ENCODE measurements around the gene CTSD.

CTSD gene

GRCh38 chr11:1773994-1774550, 10.3 kb upstream of the CTSD start:
- POLR2A ChIA-PET (ENCODE audit: low non-redundant PET), result no interaction called here

DNA sequence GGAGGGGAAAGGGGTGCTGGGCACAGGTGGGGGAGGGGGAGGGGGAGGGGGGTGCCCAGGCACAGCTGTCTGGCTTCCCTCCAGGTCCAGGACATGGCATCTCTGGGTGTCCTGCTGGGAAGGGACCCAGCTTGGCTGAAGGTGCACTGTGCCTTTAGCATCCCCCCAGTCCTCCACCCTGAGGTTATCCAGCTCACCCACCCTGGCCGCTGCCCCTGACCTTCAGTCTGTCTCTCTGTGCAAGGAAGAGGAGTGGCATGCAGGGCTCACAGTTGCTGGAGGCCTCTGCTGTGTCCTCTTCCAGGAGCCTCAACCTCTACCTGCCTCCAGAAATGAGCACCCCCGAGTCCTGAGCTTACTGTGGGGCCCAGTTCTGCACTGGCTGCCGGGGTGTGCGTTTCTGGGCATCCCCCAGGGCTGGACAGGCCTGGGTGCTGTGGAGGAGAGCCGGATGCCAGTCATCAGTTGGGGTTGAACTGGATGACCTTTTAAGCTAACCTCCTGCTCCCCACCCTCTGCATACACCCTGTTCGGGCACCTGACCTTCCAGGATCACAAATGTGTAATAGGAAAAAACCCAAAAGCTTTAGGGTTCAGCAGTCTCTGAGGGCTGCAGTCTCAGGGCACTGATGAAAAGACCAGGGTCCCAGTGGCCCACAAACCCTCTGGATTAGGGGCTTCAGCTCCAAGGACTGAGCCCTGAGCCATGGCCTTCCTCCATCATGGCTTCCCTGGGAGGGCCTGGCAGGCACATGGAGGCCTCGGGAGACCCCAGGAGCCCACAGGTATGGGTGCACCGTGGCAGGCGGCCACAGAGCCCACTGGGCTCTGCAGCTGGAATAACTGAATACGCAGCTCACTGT, 9.6 kb upstream of the CTSD start:
- TF ChIP-seq, protein P1, sequence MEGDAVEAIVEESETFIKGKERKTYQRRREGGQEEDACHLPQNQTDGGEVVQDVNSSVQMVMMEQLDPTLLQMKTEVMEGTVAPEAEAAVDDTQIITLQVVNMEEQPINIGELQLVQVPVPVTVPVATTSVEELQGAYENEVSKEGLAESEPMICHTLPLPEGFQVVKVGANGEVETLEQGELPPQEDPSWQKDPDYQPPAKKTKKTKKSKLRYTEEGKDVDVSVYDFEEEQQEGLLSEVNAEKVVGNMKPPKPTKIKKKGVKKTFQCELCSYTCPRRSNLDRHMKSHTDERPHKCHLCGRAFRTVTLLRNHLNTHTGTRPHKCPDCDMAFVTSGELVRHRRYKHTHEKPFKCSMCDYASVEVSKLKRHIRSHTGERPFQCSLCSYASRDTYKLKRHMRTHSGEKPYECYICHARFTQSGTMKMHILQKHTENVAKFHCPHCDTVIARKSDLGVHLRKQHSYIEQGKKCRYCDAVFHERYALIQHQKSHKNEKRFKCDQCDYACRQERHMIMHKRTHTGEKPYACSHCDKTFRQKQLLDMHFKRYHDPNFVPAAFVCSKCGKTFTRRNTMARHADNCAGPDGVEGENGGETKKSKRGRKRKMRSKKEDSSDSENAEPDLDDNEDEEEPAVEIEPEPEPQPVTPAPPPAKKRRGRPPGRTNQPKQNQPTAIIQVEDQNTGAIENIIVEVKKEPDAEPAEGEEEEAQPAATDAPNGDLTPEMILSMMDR (conservative IDR thresholded peaks at IDR 0.05; ENCODE audit: low read depth), result no peak
- CTCF ChIA-PET, result interaction anchor here (0.6 to 0.8 kb wide), 4 partner anchors 43 to 759 kb away, joined by 3 to 5 read pairs (median 4); no protein-coding TSS in a partner anchor

More at GRCh38 chr11:1773994-1774550, 10.3 kb upstream of the CTSD start:
- no peak for DNase-seq (ENCODE audit: low spot score)
- H3K27ac ChIP-seq, result peak overlapping the region; percentile 94
- CTCF ChIA-PET, result interaction anchor here (0.6 kb wide), 1 partner anchor 53 kb away, joined by 3 read pairs; no protein-coding TSS in a partner anchor
- TF ChIP-seq, protein P1 (conservative IDR thresholded peaks at IDR 0.05; ENCODE audit: low read depth), result no peak

DNA sequence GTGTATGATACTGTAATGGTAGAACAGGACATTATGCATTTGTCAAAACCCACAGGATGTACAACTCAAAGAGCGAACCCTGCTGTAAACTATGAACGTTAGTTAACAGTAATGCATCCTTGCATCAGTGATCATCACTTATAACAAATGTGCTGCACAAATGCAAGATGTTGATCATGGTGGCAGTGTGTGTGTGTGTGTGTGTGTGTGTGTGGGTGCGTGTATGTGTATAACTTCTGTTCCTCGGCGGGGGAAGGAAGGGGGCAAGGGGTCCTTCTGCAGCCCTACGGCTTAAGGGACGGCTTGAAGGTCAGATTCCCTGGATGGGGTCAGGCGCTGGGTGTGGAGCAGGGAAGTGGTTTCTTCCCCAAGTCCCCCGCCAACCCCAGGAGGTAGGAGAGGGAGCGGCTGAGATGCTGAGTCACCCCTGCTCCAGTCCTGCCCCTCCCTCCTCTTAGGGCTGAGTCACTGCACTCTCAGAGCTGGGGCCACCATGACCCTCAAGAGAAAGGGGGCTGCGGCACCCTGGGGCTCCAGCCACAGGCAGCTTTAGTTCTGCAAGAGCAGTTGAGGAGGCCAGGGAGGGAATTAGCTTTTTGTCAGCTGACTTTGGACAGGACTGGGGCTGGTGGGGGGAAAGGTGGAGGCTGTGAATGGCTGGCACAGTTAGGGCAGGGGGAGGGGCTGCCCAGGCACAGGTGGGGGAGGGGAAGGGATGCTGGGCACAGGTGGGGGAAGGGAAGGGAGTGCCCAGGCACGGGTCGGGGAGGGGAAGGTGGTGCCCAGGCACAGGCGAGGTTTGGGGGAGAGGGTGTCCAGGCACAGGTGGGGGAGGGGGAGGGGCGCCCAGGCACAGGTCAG, 8.8 kb upstream of the CTSD start:
- peak overlapping the region; percentile 94 for H3K27ac ChIP-seq
- CTCF ChIA-PET, result interaction anchor here (0.6 to 1.8 kb wide), 4 partner anchors 44 to 759 kb away, joined by 3 to 7 read pairs (median 4); no protein-coding TSS in a partner anchor
- peak; percentile 93 for DNase-seq (ENCODE audit: low spot score)
- POLR2A ChIA-PET (ENCODE audit: low non-redundant PET), result no interaction called here
- TF ChIP-seq, protein P1 (conservative IDR thresholded peaks at IDR 0.05; ENCODE audit: low read depth), result no peak

More for the DNA sequence above, 9.6 kb upstream of the CTSD start:
- no peak for DNase-seq (ENCODE audit: low spot score)
- POLR2A ChIA-PET (ENCODE audit: low non-redundant PET), result no interaction called here
- peak overlapping the region; percentile 94 for H3K27ac ChIP-seq

DNA sequence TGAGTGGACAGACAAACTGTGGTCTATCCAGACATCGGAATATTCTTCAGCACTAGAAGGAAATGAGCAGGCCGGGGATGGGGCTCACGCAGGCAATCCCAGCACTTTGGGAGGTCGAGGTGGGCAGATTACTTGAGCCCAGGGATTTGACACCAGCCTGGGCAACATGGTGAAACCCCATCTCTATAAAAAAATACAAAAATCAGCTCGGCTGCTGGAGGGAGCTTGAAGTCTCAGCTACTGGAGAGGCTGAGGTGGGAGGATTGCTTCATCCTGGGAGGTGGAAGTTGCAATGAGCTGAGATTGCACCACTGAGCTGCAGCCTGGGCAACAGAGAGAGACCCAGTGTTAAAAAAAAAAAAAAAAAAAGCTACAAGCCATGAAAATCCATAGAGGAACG, 8.0 kb upstream of the CTSD start:
- peak overlapping the region; percentile 94 for H3K27ac ChIP-seq
- ChIA-PET POLR2A (ENCODE audit: low non-redundant PET) (no interaction called here), CTCF (interaction anchor here (1.8 kb wide), 1 partner anchor 61 kb away, joined by 7 read pairs; no protein-coding TSS in a partner anchor)
- DNase-seq (ENCODE audit: low spot score), result no peak
- TF ChIP-seq, protein P1 (conservative IDR thresholded peaks at IDR 0.05; ENCODE audit: low read depth), result no peak

DNA sequence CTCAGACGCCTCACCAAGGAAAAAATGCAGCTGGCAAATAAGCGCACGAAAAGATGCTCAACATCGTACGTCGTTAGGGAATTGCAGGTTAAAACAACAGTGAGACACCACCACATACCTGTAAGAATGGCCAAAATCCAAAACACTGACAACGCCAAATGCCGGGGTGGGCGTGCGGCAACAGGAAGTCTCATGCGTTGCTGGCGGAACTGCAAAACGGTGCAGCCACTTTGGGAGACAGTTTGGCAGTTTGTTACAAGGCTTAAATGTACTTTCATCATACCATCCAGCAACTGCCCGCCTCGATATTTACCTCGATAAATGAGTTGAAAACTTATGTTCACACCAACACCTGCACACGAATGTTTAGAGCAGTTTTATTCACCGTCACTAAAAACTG, 7.5 kb upstream of the CTSD start:
- DNase-seq (ENCODE audit: low spot score), result no peak
- peak overlapping the region; percentile 94 for H3K27ac ChIP-seq
- TF ChIP-seq, protein P1 (conservative IDR thresholded peaks at IDR 0.05; ENCODE audit: low read depth), result no peak
- CTCF ChIA-PET, result interaction anchor here (1.8 kb wide), 1 partner anchor 61 kb away, joined by 7 read pairs; no protein-coding TSS in a partner anchor
- POLR2A ChIA-PET (ENCODE audit: low non-redundant PET), result no interaction called here

GRCh38 chr11:1770528-1770927, 6.8 kb upstream of the CTSD start:
- TF ChIP-seq, protein P1 (conservative IDR thresholded peaks at IDR 0.05; ENCODE audit: low read depth), result no peak
- ChIA-PET POLR2A (ENCODE audit: low non-redundant PET) (no interaction called here), CTCF (no interaction called here)
- H3K27ac ChIP-seq, result peak overlapping the region; percentile 38
- DNase-seq (ENCODE audit: low spot score), result no peak

Data from RWPE1 (cell line).